ENCODE data around the gene ASB13. TPM values are rescaled to one million over a fixed set of nuclear protein-coding genes. Genes with fewer than 3 reads are reported as not detected.

Gene ASB13
- total and polyA plus RNA-seq, 10 of the 15 experiments (the other 5 are each of a cell fraction or from before 2014, with no cell fraction given) = 0.02 to 0.59 (median 0.10) TPM; not detected in 2

DNA sequence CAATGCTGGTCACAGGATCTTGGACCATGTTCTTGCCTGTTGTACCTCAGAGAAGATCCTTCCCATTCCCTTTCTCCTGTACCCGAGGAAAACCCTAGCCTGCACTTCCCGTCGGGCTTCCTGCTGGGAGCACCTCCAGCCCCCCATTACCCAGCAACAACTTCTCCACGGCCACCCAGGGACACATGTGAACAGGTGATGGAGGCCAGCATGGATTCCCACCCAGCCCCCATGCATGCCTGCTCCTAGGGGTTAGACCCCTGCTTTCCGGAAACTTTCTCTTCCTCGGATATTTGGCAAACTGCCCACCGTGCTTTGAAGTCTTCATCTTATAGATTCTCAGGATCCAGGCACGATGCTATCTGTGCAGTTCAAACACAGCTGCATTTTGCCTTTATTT is 74.3 kb downstream of the ASB13 start:
- CTCF ChIA-PET = interaction anchor here (1.1 to 1.2 kb wide), 2 partner anchors 9 to 30 kb away, joined by 3 read pairs; no protein-coding TSS in a partner anchor
- Histone ChIP-seq H3K27ac (ENCODE audit: control insufficient read depth, insufficient read depth) (no peak overlapping the region), H3K4me3 (no peak overlapping the region), H3K9me3 (replicated peaks; ENCODE audit: control insufficient read depth, insufficient read depth, low read length) (no peaks in the 10 kb centered on the region; the same call in 2 of the 3 replicates), H3K36me3 (ENCODE audit: control insufficient read depth in 2 of 2, insufficient read depth in 2 of 2, low read length in 1 of 2) (no peaks in the 10 kb centered on the region), H3K4me1 (ENCODE audit: control insufficient read depth, insufficient read depth, low read length) (no peaks in the 10 kb centered on the region), H3K79me2 (ENCODE audit: control insufficient read depth, insufficient read depth, low read length) (no peaks in the 10 kb centered on the region), H3K4me2 (ENCODE audit: control insufficient read depth, insufficient read depth) (no peak overlapping the region), H2AFZ (ENCODE audit: control insufficient read depth, low read depth, low read length) (no peak overlapping the region), H3K27me3 (replicated peaks in 1 of 2; ENCODE audit: control insufficient read depth in 2 of 2, insufficient read depth in 2 of 2, low read length in 1 of 2) (peaks cover 2 to 5% of the 10 kb centered on the region in 2 experiments; a peak in 2 of 4 replicates), H4K20me1 (ENCODE audit: control insufficient read depth, insufficient read depth) (no peaks in the 10 kb centered on the region), H3K9ac (ENCODE audit: control insufficient read depth, insufficient read depth, low read length) (no peak overlapping the region)
- SMC1A ChIA-PET (ENCODE audit: uncharacterized antibody, unreplicated experiment) = no interaction called here
- no peak for FAIRE-seq
- ATAC-seq = no peak
- no TSS peak for BruUV-seq (replicated peaks)
- POLR2A ChIA-PET = no interaction called here
- in situ Hi-C loops (cut with MboI) (no loop called here), intact Hi-C loops (cut with micrococcal nuclease; ENCODE audit: unreplicated experiment) (no loop called here)
- WGBS (ENCODE audit: insufficient coverage, insufficient replicate concordance, low lambda C conversion rate, missing lambda C conversion rate) = 38% methylated on average over 8 of the region's 8 CpGs
- RAD21 ChIA-PET (ENCODE audit: unreplicated experiment) = no interaction called here
- no peak for DNase-seq (ENCODE audit: low read depth, low spot score)
- TF ChIP-seq, protein P1, sequence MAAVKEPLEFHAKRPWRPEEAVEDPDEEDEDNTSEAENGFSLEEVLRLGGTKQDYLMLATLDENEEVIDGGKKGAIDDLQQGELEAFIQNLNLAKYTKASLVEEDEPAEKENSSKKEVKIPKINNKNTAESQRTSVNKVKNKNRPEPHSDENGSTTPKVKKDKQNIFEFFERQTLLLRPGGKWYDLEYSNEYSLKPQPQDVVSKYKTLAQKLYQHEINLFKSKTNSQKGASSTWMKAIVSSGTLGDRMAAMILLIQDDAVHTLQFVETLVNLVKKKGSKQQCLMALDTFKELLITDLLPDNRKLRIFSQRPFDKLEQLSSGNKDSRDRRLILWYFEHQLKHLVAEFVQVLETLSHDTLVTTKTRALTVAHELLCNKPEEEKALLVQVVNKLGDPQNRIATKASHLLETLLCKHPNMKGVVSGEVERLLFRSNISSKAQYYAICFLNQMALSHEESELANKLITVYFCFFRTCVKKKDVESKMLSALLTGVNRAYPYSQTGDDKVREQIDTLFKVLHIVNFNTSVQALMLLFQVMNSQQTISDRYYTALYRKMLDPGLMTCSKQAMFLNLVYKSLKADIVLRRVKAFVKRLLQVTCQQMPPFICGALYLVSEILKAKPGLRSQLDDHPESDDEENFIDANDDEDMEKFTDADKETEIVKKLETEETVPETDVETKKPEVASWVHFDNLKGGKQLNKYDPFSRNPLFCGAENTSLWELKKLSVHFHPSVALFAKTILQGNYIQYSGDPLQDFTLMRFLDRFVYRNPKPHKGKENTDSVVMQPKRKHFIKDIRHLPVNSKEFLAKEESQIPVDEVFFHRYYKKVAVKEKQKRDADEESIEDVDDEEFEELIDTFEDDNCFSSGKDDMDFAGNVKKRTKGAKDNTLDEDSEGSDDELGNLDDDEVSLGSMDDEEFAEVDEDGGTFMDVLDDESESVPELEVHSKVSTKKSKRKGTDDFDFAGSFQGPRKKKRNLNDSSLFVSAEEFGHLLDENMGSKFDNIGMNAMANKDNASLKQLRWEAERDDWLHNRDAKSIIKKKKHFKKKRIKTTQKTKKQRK (IDR thresholded peaks at IDR 0.05; ENCODE audit: low read depth, low read length) = no peak

DNA sequence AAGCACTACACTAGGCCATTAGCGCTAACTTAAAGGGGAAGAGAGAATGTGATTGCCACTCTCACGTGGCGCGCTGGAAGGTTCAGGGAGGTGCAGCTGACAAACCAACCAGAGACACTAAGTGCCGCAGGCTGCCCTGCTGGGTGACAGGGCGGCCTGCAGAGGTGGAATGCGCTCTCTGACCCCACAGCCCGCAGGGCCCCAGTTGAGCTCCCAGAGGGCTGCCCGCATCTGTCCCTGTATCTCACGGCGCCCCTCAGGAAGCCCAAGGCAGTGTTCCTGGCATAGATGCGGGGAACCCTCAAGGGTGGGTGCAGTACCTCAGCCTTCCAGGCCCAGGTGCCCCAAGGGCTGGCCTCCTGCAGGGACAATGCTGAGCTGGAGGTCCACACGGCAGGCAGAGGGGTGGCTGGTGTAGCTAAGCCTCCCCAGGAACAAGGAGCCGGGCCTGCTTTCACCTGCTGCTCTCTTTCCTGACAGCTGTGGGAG is 75.0 kb downstream of the ASB13 start:
- CTCF ChIA-PET = interaction anchor here (1.2 kb wide), 1 partner anchor 10 kb away, joined by 3 read pairs; no protein-coding TSS in a partner anchor
- in situ Hi-C loops (cut with MboI) = no loop called here
- H3K4me3 ChIP-seq = no peak overlapping the region
- no peaks in the 10 kb centered on the region for H3K36me3 ChIP-seq (ENCODE audit: control insufficient read depth in 2 of 2, insufficient read depth in 2 of 2, low read length in 1 of 2)
- no TSS peak for BruUV-seq (replicated peaks)
- WGBS (ENCODE audit: insufficient coverage, insufficient replicate concordance, low lambda C conversion rate, missing lambda C conversion rate) = 66% methylated on average over 14 of the region's 14 CpGs
- RAD21 ChIA-PET (ENCODE audit: unreplicated experiment) = no interaction called here
- no peak overlapping the region for H2AFZ ChIP-seq (ENCODE audit: control insufficient read depth, low read depth, low read length)
- no peak overlapping the region for H3K4me2 ChIP-seq (ENCODE audit: control insufficient read depth, insufficient read depth)
- intact Hi-C loops (cut with micrococcal nuclease; ENCODE audit: unreplicated experiment) = no loop called here
- SMC1A ChIA-PET (ENCODE audit: uncharacterized antibody, unreplicated experiment) = no interaction called here
- H3K27ac ChIP-seq (ENCODE audit: control insufficient read depth, insufficient read depth) = no peak overlapping the region
- H4K20me1 ChIP-seq (ENCODE audit: control insufficient read depth, insufficient read depth) = no peaks in the 10 kb centered on the region
- no peak overlapping the region for H3K9ac ChIP-seq (ENCODE audit: control insufficient read depth, insufficient read depth, low read length)
- POLR2A ChIA-PET = no interaction called here
- TF ChIP-seq, protein P2, sequence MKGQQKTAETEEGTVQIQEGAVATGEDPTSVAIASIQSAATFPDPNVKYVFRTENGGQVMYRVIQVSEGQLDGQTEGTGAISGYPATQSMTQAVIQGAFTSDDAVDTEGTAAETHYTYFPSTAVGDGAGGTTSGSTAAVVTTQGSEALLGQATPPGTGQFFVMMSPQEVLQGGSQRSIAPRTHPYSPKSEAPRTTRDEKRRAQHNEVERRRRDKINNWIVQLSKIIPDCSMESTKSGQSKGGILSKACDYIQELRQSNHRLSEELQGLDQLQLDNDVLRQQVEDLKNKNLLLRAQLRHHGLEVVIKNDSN (IDR thresholded peaks at IDR 0.05; ENCODE audit: borderline replicate concordance, extremely low read length, insufficient read depth, low read depth, low read length) = no peak
- no peaks in the 10 kb centered on the region for H3K4me1 ChIP-seq (ENCODE audit: control insufficient read depth, insufficient read depth, low read length)
- FAIRE-seq (no peak), ATAC-seq (no peak), DNase-seq (ENCODE audit: low read depth, low spot score) (no peak)
- no peaks in the 10 kb centered on the region for H3K79me2 ChIP-seq (ENCODE audit: control insufficient read depth, insufficient read depth, low read length)
- peaks cover 2 to 5% of the 10 kb centered on the region in 2 experiments; a peak in 2 of 4 replicates for H3K27me3 ChIP-seq (replicated peaks in 1 of 2; ENCODE audit: control insufficient read depth in 2 of 2, insufficient read depth in 2 of 2, low read length in 1 of 2)
- H3K9me3 ChIP-seq (replicated peaks; ENCODE audit: control insufficient read depth, insufficient read depth, low read length) = no peaks in the 10 kb centered on the region; the same call in 2 of the 3 replicates
